PC-9 (cell line): Measurements from ENCODE around the gene HDAC11. TPM values are rescaled to one million over a fixed set of nuclear protein-coding genes. Genes with fewer than 3 reads are reported as not detected.

ENCODE experiments used
- BruUV-seq: library from RNA; stranded (reverse); fragments of 400-500 nt; replicated peaks from 2 replicates; lab custom pipeline; 2021; lab: Mats Ljungman, UMichigan
- CTCF ChIA-PET: fragments of 300-600 bp; sonication (Branson Sonifier 250); formaldehyde crosslinking; loops from one replicate; lab custom pipeline; 2022; ENCODE audit warnings: antibody characterized with exemption; lab: Charles Lee
- POLR2A ChIA-PET: fragments of 300-600 bp; sonication (Branson Sonifier 250); formaldehyde crosslinking; loops from one replicate; lab custom pipeline; 2022; ENCODE audit warnings: antibody characterized with exemption; ENCODE audit not compliant: unreplicated experiment; lab: Charles Lee
- DNase-seq, 2 experiments: peaks; one replicate each; pipeline versions ENCODE4 v3.0.0 to v3.0.0-alpha.2; 2015 to 2022; ENCODE audit warnings: mixed read lengths in 1 of 2
- H2AFZ ChIP-seq: fragments of 200-600 bp; sonication (generic); 2 replicates; pipeline ENCODE4 v1.8.1; 2017; ENCODE audit warnings: antibody characterized with exemption
- H3F3A ChIP-seq: fragments of 200-600 bp; sonication (generic); 2 replicates; pipeline ENCODE4 v1.8.1; 2017; ENCODE audit warnings: antibody characterized with exemption, mild to moderate bottlenecking, low read depth; ENCODE audit not compliant: insufficient read depth
- H3K27ac ChIP-seq: fragments of 200-600 bp; sonication (generic); 2 replicates; pipeline ENCODE4 v1.6.1; 2016; ENCODE audit warnings: mixed run types
- H3K27me3 ChIP-seq: fragments of 200-600 bp; sonication (generic); 2 replicates; pipeline ENCODE4 v1.6.1; 2016; ENCODE audit warnings: low read depth, mixed run types; ENCODE audit not compliant: insufficient read depth
- H3K36me3 ChIP-seq: fragments of 200-600 bp; sonication (generic); 2 replicates; pipeline ENCODE4 v1.6.1; 2016; ENCODE audit warnings: low read depth, mixed run types
- H3K4me1 ChIP-seq: fragments of 200-600 bp; sonication (generic); replicated peaks from 2 replicates; pipeline ENCODE4 v1.6.1; 2016; ENCODE audit warnings: mixed run types; ENCODE audit not compliant: insufficient read depth
- H3K4me2 ChIP-seq: fragments of 200-600 bp; sonication (generic); 2 replicates; pipeline ENCODE4 v1.6.1; 2017; ENCODE audit warnings: mixed run types
- H3K4me3 ChIP-seq: fragments of 200-600 bp; sonication (generic); 2 replicates; pipeline ENCODE4 v1.6.1; 2016; ENCODE audit warnings: mixed run types
- H3K79me2 ChIP-seq: fragments of 200-600 bp; sonication (generic); 2 replicates; pipeline ENCODE4 v1.6.1; 2017; ENCODE audit warnings: low read depth, mixed run types
- H3K9me2 ChIP-seq: fragments of 200-600 bp; sonication (generic); 2 replicates; pipeline ENCODE4 v1.8.1; 2017; ENCODE audit warnings: mild to moderate bottlenecking; ENCODE audit not compliant: insufficient read depth
- H3K9me3 ChIP-seq: fragments of 200-600 bp; sonication (generic); 2 replicates; pipeline ENCODE4 v1.8.1; 2016; ENCODE audit warnings: low read depth; ENCODE audit not compliant: insufficient read depth
- H4K20me1 ChIP-seq: fragments of 200-600 bp; sonication (generic); 2 replicates; pipeline ENCODE4 v1.8.1; 2017; ENCODE audit not compliant: insufficient read depth
- EZH2 ChIP-seq: fragments of 200-600 bp; sonication (generic); IDR thresholded peaks from 2 replicates; pipeline ENCODE4 v1.8.0; 2017; ENCODE audit warnings: antibody characterized with exemption, low read depth
- intact Hi-C: fragments of 100-400 bp; cut with micrococcal nuclease; formaldehyde crosslinking; loops from one replicate; pipeline ENCODE4 v1.10.0; 2022; ENCODE audit not compliant: unreplicated experiment
- total RNA-seq: library from RNA; stranded (reverse); gene quantifications from 2 replicates; pipeline ENCODE4 v1.2.3, GENCODE V29; 2021
- TF ChIP-seq, protein P1 (sequence below): fragments of 200-600 bp; sonication (generic); conservative IDR thresholded peaks from 2 replicates; pipeline ENCODE4 v1.6.1; 2017; ENCODE audit warnings: mixed run types, antibody characterized with exemption, mild to moderate bottlenecking, moderate library complexity

Gene HDAC11
- total RNA-seq, 1 experiment from 2014 or later = 18.4 TPM

DNA sequence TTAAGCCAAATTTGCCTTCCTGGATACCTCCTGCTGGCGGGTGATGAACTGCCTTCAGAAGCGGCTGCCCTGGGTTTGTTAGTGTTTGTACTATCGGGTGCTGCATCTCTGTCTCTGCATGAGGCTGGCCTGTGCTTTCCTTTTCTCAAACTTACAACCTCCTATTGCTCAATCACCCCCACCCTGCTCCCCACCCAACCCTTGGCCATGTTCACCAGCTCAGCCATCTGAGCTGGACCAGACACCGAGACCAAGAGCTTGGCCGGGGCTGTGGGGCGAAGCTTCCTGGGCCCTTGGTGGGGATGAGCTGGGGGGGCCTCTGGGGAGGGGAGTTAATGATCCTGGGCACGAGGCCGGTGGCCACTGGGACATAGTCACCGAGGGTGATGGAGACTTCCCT is 52.0 kb downstream of the HDAC11 start:
- Histone ChIP-seq H4K20me1 (no peaks in the 10 kb centered on the region), H3K36me3 (no peaks in the 10 kb centered on the region), H3K27ac (no peak overlapping the region), H3K9me3 (no peaks in the 10 kb centered on the region), H2AFZ (no peak overlapping the region), H3K4me2 (no peak overlapping the region), H3K27me3 (no peaks in the 10 kb centered on the region), H3K4me3 (no peak overlapping the region), H3F3A (peaks cover 40% of the 10 kb centered on the region), H3K9me2 (no peaks in the 10 kb centered on the region), H3K79me2 (no peaks in the 10 kb centered on the region), H3K4me1 (peaks cover 55% of the 10 kb centered on the region)
- POLR2A ChIA-PET = no interaction called here
- CTCF ChIA-PET = no interaction called here
- TF ChIP-seq EZH2 = no peak
- TF ChIP-seq, protein P1, sequence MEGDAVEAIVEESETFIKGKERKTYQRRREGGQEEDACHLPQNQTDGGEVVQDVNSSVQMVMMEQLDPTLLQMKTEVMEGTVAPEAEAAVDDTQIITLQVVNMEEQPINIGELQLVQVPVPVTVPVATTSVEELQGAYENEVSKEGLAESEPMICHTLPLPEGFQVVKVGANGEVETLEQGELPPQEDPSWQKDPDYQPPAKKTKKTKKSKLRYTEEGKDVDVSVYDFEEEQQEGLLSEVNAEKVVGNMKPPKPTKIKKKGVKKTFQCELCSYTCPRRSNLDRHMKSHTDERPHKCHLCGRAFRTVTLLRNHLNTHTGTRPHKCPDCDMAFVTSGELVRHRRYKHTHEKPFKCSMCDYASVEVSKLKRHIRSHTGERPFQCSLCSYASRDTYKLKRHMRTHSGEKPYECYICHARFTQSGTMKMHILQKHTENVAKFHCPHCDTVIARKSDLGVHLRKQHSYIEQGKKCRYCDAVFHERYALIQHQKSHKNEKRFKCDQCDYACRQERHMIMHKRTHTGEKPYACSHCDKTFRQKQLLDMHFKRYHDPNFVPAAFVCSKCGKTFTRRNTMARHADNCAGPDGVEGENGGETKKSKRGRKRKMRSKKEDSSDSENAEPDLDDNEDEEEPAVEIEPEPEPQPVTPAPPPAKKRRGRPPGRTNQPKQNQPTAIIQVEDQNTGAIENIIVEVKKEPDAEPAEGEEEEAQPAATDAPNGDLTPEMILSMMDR = no peak
- BruUV-seq = no TSS peak
- DNase-seq = no peak
- intact Hi-C loops = loop anchor here (2.0 to 10.0 kb wide), 2 partner anchors 19 to 323 kb away; no protein-coding TSS in a partner anchor

DNA sequence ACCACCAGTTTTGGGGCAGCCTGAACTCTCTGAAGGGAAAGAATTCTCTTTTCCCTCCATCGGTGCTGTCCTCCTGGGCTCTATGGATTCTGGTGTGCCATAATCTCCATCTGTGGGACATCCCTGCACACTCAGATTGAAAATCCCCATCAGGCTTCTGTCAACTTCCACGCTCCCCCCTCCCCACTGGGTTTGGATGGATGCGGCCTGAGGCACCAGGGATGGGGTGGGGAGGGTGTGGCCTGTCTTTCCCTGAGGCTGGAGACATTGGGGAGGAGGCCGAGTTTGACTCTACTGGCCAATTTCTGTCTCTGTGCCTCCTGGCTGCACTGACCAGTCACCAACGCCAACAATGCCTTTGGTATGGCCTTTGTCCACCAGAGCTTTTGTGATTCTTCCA is 52.5 kb downstream of the HDAC11 start:
- Histone ChIP-seq H3K36me3 (no peaks in the 10 kb centered on the region), H3K9me2 (no peaks in the 10 kb centered on the region), H3K4me3 (no peak overlapping the region), H3K79me2 (no peaks in the 10 kb centered on the region), H3K9me3 (no peaks in the 10 kb centered on the region), H2AFZ (no peak overlapping the region), H3K27me3 (no peaks in the 10 kb centered on the region), H3K27ac (peak overlapping the region; percentile 79; the same call in 1 of the 2 replicates), H3K4me2 (peak overlapping the region; percentile 67; the same call in 1 of the 2 replicates), H4K20me1 (no peaks in the 10 kb centered on the region), H3K4me1 (peaks cover 61% of the 10 kb centered on the region), H3F3A (peaks cover 46% of the 10 kb centered on the region)
- no peak for DNase-seq
- intact Hi-C loops = loop anchor here (1.0 to 10.0 kb wide), 3 partner anchors 20 to 322 kb away; no protein-coding TSS in a partner anchor
- ChIA-PET POLR2A (interaction anchor here (0.5 to 0.8 kb wide), 4 partner anchors 19 to 115 kb away, joined by 3 to 10 read pairs (median 4); no protein-coding TSS in a partner anchor), CTCF (interaction anchor here (1.6 kb wide), 1 partner anchor 18 kb away, joined by 7 read pairs; no protein-coding TSS in a partner anchor)
- TF ChIP-seq, protein P1 = no peak
- TF ChIP-seq EZH2 = no peak
- BruUV-seq = no TSS peak

DNA sequence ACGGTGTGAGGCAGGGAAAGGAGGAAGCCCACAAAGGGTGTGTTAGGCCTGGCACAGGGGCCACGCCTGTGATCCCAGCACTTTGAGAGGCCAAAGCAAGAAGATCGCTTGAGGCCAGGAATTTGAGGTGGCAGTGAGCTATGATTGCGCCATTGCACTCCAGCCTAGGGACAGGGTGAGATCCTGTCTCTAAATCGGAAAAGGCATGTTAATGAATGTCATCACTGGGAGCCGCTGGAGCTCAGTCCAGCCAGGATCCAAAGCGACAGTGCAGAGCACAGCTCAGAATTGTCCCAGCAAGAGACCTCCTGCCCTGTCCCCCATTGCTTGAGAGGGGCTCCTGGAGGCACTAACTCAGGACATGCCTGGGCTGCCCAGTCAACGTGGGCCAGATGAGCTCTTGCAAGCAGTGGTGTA is 53.8 kb downstream of the HDAC11 start:
- TF ChIP-seq EZH2 = no peak
- TF ChIP-seq, protein P1 = no peak
- ChIA-PET CTCF (interaction anchor here (0.8 to 1.7 kb wide), 4 partner anchors 9 to 38 kb away, joined by 3 to 9 read pairs (median 6); no protein-coding TSS in a partner anchor), POLR2A (interaction anchor here (0.7 kb wide), 1 partner anchor 935 kb away, joined by 3 read pairs; no protein-coding TSS in a partner anchor)
- peak overlapping the region; percentile 67 for H3K4me2 ChIP-seq
- H3K4me1 ChIP-seq = peaks cover 74% of the 10 kb centered on the region
- H3F3A ChIP-seq = peaks cover 56% of the 10 kb centered on the region
- no peaks in the 10 kb centered on the region for H4K20me1 ChIP-seq
- no peak overlapping the region; the same call in 1 of the 2 replicates for H2AFZ ChIP-seq
- H3K27me3 ChIP-seq = no peaks in the 10 kb centered on the region
- DNase-seq = peak; percentile 73 to 88
- H3K27ac ChIP-seq = peak overlapping the region; percentile 79
- no peak overlapping the region for H3K4me3 ChIP-seq
- H3K79me2 ChIP-seq = no peaks in the 10 kb centered on the region
- H3K9me2 ChIP-seq = no peaks in the 10 kb centered on the region
- H3K36me3 ChIP-seq = no peaks in the 10 kb centered on the region
- H3K9me3 ChIP-seq = no peaks in the 10 kb centered on the region
- intact Hi-C loops = loop anchor here (1.0 to 10.0 kb wide), 3 partner anchors 21 to 321 kb away; no protein-coding TSS in a partner anchor
- BruUV-seq = no TSS peak
